Measurements from ENCODE around the gene STIM1. TPM values are rescaled to one million over a fixed set of nuclear protein-coding genes. Genes with fewer than 3 reads are reported as not detected.

The STIM1 gene
- total RNA-seq, 6 experiments from 2014 or later = 36.4 to 48.0 (median 40.5) TPM

GRCh38 chr11:3866206-3866605 is 10.7 kb downstream of the STIM1 start:
- 15% methylated on average over 5 of the region's 5 CpGs for WGBS (ENCODE audit: insufficient coverage, low coverage, low lambda C conversion rate, missing lambda C conversion rate)
- intact Hi-C loops (cut with DNase I) = no loop called here

GRCh38 chr11:3866836-3867208 is 11.4 kb downstream of the STIM1 start:
- ATAC-seq = peak in 1 of 4 donors; percentile 72
- intact Hi-C loops (cut with DNase I) = no loop called here

More at GRCh38 chr11:3866206-3866605, 10.7 kb downstream of the STIM1 start:
- Histone ChIP-seq H3K4me1 (peaks cover 0 to 54% (median 16%) of the 10 kb centered on the region in 4 donors), H3K36me3 (no peaks in the 10 kb centered on the region), H3K4me3 (no peak overlapping the region), H3K27me3 (no peaks in the 10 kb centered on the region), H3K27ac (peak overlapping the region; percentile 72 to 84 (median 75)), H3K9me3 (no peaks in the 10 kb centered on the region)
- ATAC-seq = peak; percentile 72 to 84 (median 80)
- TF ChIP-seq POLR2A (IDR thresholded peaks at IDR 0.05) (no peak), CTCF (IDR thresholded peaks at IDR 0.05) (peak in 2 of 4 donors; percentile 5 to 7)
- peak; percentile 68 to 84 (median 74) for DNase-seq

GRCh38 chr11:3867209-3868091 is 12.0 kb downstream of the STIM1 start:
- Histone ChIP-seq H3K27me3 (no peaks in the 10 kb centered on the region), H3K4me1 (peaks cover 0 to 54% (median 16%) of the 10 kb centered on the region in 4 donors), H3K27ac (peak overlapping the region; percentile 72 to 84 (median 75)), H3K4me3 (no peak overlapping the region), H3K36me3 (no peaks in the 10 kb centered on the region), H3K9me3 (no peaks in the 10 kb centered on the region)
- 19% methylated on average over 5 of the region's 6 CpGs for WGBS (ENCODE audit: insufficient coverage, low coverage, low lambda C conversion rate, missing lambda C conversion rate)
- TF ChIP-seq POLR2A (IDR thresholded peaks at IDR 0.05) = peak; percentile 70
- no peak for TF ChIP-seq CTCF (IDR thresholded peaks at IDR 0.05)
- peak in 2 of 3 donors; percentile 42 to 62 for DNase-seq
- peak; percentile 70 to 84 (median 72) for ATAC-seq
- intact Hi-C loops (cut with DNase I) = no loop called here

More at GRCh38 chr11:3866836-3867208, 11.4 kb downstream of the STIM1 start:
- Histone ChIP-seq H3K27me3 (no peaks in the 10 kb centered on the region), H3K4me1 (peaks cover 0 to 50% (median 16%) of the 10 kb centered on the region in 4 donors), H3K4me3 (no peak overlapping the region), H3K27ac (peak overlapping the region; percentile 72 to 84 (median 75)), H3K9me3 (no peaks in the 10 kb centered on the region), H3K36me3 (no peaks in the 10 kb centered on the region)
- TF ChIP-seq POLR2A (IDR thresholded peaks at IDR 0.05) (peak; percentile 41), CTCF (IDR thresholded peaks at IDR 0.05) (no peak)
- DNase-seq = no peak

- no peaks in the 10 kb centered on the region for H3K9me3 ChIP-seq
- intact Hi-C loops (cut with DNase I) = no loop called here
- H3K27me3 ChIP-seq = no peaks in the 10 kb centered on the region
- WGBS (ENCODE audit: insufficient coverage, low coverage, low lambda C conversion rate, missing lambda C conversion rate) = 100% methylated on average over 2 of the region's 2 CpGs
- H3K36me3 ChIP-seq = no peaks in the 10 kb centered on the region
- peaks cover 0 to 37% (median 14%) of the 10 kb centered on the region in 4 donors for H3K4me1 ChIP-seq
- DNase-seq (no peak), ATAC-seq (no peak)
- no peak overlapping the region for H3K27ac ChIP-seq
- no peak for TF ChIP-seq POLR2A (IDR thresholded peaks at IDR 0.05)
- no peak overlapping the region for H3K4me3 ChIP-seq
Measured at GRCh38 chr11:3873712-3874349, 18.4 kb downstream of the STIM1 start.

- no peaks in the 10 kb centered on the region for H3K27me3 ChIP-seq
- no peaks in the 10 kb centered on the region for H3K36me3 ChIP-seq
- TF ChIP-seq CTCF (IDR thresholded peaks at IDR 0.05) (no peak), POLR2A (IDR thresholded peaks at IDR 0.05) (no peak)
- WGBS (ENCODE audit: insufficient coverage, low coverage, low lambda C conversion rate, missing lambda C conversion rate) = 65% methylated on average over 3 of the region's 3 CpGs
- H3K4me1 ChIP-seq = peaks cover 0 to 64% (median 28%) of the 10 kb centered on the region in 4 donors
- intact Hi-C loops (cut with DNase I) = no loop called here
- no peaks in the 10 kb centered on the region for H3K9me3 ChIP-seq
- DNase-seq (no peak), ATAC-seq (no peak)
- H3K4me3 ChIP-seq = no peak overlapping the region
- peak overlapping the region in 2 of 3 donors; percentile 23 to 72 for H3K27ac ChIP-seq
Measured at GRCh38 chr11:3876613-3877012, 21.1 kb downstream of the STIM1 start.

All from right lobe of liver (tissue), 6 donors.